ENCODE measurements around the gene NNMT.

Gene NNMT

DNA sequence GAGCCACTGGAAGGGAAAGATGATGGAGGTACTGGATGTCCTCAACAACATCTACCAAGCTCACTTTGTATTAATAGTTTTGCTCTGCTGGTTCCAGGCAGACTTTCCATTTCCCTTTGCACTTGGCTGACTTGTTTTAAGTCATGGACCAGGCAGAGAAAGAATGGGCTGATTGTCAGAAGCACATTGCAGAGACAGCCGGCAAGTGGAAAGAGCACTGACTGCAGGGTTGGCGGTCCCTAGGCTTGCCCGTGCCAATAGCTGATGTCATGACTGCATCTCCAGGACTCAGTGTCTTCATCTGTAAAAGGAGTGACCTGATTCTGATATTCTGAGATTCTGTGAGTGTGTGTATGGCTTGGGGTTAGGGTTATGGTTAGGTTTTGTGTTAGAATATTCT lies 20.9 kb upstream of the NNMT start:
- Histone ChIP-seq H3K9me3 (ENCODE audit: control insufficient read depth, insufficient read depth, low read length) (no peaks in the 10 kb centered on the region), H3K27ac (ENCODE audit: low read length) (no peak overlapping the region), H3K4me1 (ENCODE audit: control insufficient read depth, insufficient read depth, low read length) (no peaks in the 10 kb centered on the region), H3K4me3 (ENCODE audit: low read length) (no peak overlapping the region), H3K36me3 (ENCODE audit: control insufficient read depth, insufficient read depth, low read length) (no peaks in the 10 kb centered on the region), H3K27me3 (ENCODE audit: control insufficient read depth, insufficient read depth, low read length) (no peaks in the 10 kb centered on the region)
- DNase-seq (ENCODE audit: low read depth, low spot score), result no peak
- no CpG with 5 or more reads among the region's 3 CpGs for WGBS (ENCODE audit: insufficient coverage, insufficient read length)

DNA sequence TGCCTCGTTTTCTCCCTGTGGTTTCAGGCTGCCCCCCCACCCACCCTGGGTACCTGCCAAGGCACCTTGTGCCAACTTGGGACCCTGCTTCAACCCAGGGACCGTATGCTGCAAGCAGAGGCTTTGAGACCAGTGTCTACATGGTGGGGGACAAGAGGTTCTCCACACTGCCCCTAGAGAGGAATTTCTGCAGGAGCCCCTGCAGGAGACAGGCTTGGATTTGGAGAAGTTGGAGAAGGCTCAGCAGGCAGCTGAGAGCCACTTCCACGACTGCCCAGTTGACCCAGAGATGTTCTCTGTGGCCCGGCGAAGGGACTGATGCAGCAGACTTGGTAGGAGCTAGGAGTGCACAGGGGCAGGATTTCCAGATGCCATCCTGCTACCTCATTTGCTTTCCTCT lies 20.1 kb upstream of the NNMT start:
- Histone ChIP-seq H3K4me1 (ENCODE audit: control insufficient read depth, insufficient read depth, low read length) (peaks cover 2% of the 10 kb centered on the region; the same call in 1 of the 2 replicates), H3K27ac (ENCODE audit: low read length) (no peak overlapping the region), H3K27me3 (ENCODE audit: control insufficient read depth, insufficient read depth, low read length) (no peaks in the 10 kb centered on the region), H3K4me3 (ENCODE audit: low read length) (no peak overlapping the region), H3K9me3 (ENCODE audit: control insufficient read depth, insufficient read depth, low read length) (no peaks in the 10 kb centered on the region), H3K36me3 (ENCODE audit: control insufficient read depth, insufficient read depth, low read length) (no peaks in the 10 kb centered on the region)
- WGBS (ENCODE audit: insufficient coverage, insufficient read length), result no CpG with 5 or more reads among the region's 5 CpGs
- DNase-seq (ENCODE audit: low read depth, low spot score), result no peak

DNA sequence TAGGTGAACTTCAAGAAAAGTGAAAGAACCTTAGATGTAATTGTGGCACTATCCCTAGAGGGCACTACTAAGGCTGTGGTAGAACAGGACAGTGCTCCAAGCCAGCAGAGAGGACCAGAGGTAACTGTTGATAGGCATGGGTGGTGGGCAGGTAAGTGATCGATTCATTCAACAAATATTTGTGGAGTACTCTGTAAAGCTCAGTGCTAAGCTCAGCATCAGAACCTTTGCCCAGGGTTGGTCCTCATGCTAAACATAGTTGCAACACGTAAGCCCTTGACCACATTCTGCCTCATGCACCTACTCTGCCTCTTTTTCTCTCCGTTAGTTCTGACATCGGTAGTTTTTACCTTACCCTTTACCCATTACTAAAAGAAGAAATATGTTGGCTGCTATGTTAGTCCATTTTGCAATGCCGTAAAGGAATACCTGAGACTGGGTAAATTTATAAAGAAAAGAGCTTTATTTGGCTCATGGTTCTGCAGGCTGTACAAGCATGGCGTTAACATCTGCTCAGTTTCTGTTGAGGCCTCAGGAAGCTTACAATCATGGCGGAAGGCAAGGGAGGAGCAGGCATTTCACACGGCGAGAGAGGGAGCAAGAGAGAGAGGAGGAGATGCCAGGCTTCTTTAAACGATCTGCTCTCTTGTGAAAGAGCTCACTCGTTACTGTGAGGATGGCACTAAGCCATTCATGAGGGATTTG lies 18.4 kb upstream of the NNMT start:
- Histone ChIP-seq H3K27me3 (ENCODE audit: control insufficient read depth, insufficient read depth, low read length) (no peaks in the 10 kb centered on the region), H3K27ac (ENCODE audit: low read length) (no peak overlapping the region), H3K9me3 (ENCODE audit: control insufficient read depth, insufficient read depth, low read length) (no peaks in the 10 kb centered on the region), H3K36me3 (ENCODE audit: control insufficient read depth, insufficient read depth, low read length) (no peaks in the 10 kb centered on the region), H3K4me1 (ENCODE audit: control insufficient read depth, insufficient read depth, low read length) (peaks cover 3% of the 10 kb centered on the region; the same call in 1 of the 2 replicates), H3K4me3 (ENCODE audit: low read length) (no peak overlapping the region)
- DNase-seq (ENCODE audit: low read depth, low spot score), result no peak
- no CpG with 5 or more reads among the region's 11 CpGs for WGBS (ENCODE audit: insufficient coverage, insufficient read length)

DNA sequence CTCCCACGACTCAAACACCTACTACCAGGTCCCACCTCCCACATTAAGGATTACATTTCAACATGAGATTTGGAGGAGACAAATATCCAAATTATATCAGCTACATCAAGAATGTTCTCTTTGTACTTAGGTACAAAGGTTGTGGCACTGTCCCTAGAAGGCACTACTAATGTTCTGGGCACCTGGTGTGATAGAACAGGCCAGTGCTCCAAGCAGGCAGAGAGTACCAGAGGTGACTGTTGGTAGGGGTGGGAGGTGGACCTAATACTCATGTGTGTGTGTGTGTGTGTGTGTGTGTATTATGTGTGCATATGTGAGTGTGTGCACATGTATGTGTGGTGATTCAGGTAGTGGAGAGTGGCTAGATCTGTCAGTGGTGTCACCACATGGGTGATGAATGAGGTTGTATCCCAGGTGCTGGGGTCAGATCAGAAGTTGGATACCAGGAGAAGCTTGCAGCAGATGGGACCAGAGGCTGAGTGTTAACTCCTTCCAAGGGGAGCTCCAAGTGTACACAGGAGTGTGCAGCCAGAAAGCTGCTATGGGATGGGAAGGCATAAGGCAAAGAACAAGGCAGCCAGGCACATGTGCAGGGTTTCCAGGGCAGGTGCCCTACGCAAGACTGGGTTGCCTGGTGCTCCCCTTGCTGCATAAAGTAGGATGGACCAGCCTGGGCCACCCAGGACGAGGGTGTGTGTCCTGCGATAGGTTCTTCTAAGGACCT lies 17.7 kb upstream of the NNMT start:
- DNase-seq (ENCODE audit: low read depth, low spot score), result no peak
- no peak overlapping the region for H3K27ac ChIP-seq (ENCODE audit: low read length)
- no peaks in the 10 kb centered on the region for H3K9me3 ChIP-seq (ENCODE audit: control insufficient read depth, insufficient read depth, low read length)
- no CpG with 5 or more reads among the region's 4 CpGs for WGBS (ENCODE audit: insufficient coverage, insufficient read length)
- H3K4me3 ChIP-seq (ENCODE audit: low read length), result no peak overlapping the region
- H3K4me1 ChIP-seq (ENCODE audit: control insufficient read depth, insufficient read depth, low read length), result peaks cover 3% of the 10 kb centered on the region; the same call in 1 of the 2 replicates
- no peaks in the 10 kb centered on the region for H3K36me3 ChIP-seq (ENCODE audit: control insufficient read depth, insufficient read depth, low read length)
- no peaks in the 10 kb centered on the region for H3K27me3 ChIP-seq (ENCODE audit: control insufficient read depth, insufficient read depth, low read length)

DNA sequence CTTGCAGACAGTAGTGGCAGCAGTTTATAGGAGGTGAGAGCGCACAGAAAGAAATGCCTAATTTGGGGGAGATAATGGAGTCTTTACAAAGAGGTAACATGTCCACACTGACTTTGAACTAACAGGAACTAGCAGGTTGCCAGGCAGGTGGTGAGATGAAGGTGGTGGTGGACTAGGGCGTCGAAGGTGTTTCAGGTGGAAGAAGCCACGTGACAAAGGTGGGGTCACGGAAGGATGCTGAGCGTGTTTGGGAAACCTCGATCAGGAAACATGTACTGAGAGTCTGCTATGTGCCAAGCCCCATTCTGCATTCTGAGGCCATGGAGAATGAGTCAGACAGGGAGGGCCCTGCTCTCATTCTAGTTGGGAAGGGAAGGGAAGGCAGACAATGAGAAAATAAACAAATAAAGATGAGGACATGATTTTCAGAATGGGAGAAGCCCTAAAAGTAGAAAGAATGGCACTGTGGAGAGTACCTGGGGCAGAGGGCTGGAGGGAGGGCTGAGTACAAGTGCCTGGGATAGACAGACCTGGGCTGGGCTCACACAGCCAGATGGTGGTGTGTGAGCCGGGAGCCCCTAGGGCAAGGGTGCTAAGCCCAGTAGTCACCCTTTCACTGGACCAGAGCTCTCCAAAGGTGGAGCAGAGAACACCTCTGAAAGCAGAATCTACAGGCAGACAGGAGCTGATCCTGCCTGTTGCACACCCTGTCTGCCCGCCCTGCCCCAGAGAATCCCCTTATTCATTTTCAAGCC lies 16.2 kb upstream of the NNMT start:
- no CpG with 5 or more reads among the region's 9 CpGs for WGBS (ENCODE audit: insufficient coverage, insufficient read length)
- no peak overlapping the region for H3K27ac ChIP-seq (ENCODE audit: low read length)
- H3K27me3 ChIP-seq (ENCODE audit: control insufficient read depth, insufficient read depth, low read length), result no peaks in the 10 kb centered on the region
- H3K4me3 ChIP-seq (ENCODE audit: low read length), result no peak overlapping the region
- no peak for DNase-seq (ENCODE audit: low read depth, low spot score)
- no peaks in the 10 kb centered on the region for H3K36me3 ChIP-seq (ENCODE audit: control insufficient read depth, insufficient read depth, low read length)
- no peaks in the 10 kb centered on the region for H3K9me3 ChIP-seq (ENCODE audit: control insufficient read depth, insufficient read depth, low read length)
- H3K4me1 ChIP-seq (ENCODE audit: control insufficient read depth, insufficient read depth, low read length), result peaks cover 3% of the 10 kb centered on the region; the same call in 1 of the 2 replicates

DNA sequence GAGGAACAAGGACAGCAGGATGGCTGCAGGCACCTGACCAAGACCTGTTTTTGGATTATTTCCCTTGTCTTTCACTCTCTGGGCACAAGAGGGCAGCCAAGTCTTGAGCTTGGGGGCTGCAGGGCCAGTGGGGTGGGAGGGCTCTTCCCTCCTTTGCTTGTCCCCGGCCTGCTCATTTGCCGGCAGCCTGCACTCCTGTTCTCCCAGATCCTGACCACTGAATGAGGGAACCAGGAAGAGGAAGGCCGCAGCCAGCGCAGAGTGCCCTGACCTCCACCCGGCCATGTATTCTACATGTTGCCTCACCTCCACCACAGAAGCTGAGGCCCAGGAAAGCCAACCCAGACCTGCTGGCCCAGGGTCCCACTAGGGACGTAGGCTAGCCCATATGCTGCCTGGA lies 15.5 kb upstream of the NNMT start:
- Histone ChIP-seq H3K36me3 (ENCODE audit: control insufficient read depth, insufficient read depth, low read length) (no peaks in the 10 kb centered on the region), H3K4me3 (ENCODE audit: low read length) (no peak overlapping the region), H3K9me3 (ENCODE audit: control insufficient read depth, insufficient read depth, low read length) (no peaks in the 10 kb centered on the region), H3K27ac (ENCODE audit: low read length) (no peak overlapping the region), H3K4me1 (ENCODE audit: control insufficient read depth, insufficient read depth, low read length) (peaks cover 3% of the 10 kb centered on the region; the same call in 1 of the 2 replicates), H3K27me3 (ENCODE audit: control insufficient read depth, insufficient read depth, low read length) (no peaks in the 10 kb centered on the region)
- DNase-seq (ENCODE audit: low read depth, low spot score), result peak; percentile 72
- no CpG with 5 or more reads among the region's 6 CpGs for WGBS (ENCODE audit: insufficient coverage, insufficient read length)

DNA sequence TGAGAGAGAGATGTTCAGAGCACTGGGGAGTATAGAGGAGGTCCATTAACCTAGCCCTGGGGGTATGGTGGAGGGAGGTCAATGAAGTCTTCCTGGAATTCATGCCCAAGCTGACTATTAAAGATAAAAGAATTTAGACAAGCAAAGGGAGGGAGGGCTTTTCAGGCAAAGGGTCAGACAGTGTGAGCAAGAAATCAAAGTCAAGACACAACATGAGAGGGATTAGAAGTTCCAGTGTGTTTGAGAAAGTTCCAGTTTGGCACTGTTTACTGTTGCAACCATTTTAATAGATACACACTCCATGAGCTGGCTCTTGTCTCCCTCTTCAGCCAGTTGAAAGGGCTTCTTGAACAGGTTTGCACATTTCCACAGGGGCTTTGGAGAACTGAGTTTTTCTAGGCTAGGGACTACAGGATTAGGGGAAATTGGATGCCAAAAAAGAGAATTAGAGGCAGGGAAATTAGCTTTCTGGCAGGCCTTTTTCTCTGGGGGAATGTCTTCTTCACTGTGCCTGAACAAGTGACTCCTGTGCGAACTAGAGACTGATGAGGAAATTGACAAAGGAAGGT lies 14.7 kb upstream of the NNMT start:
- no CpG with 5 or more reads among the region's 1 CpG for WGBS (ENCODE audit: insufficient coverage, insufficient read length)
- Histone ChIP-seq H3K4me1 (ENCODE audit: control insufficient read depth, insufficient read depth, low read length) (peaks cover 3% of the 10 kb centered on the region; the same call in 1 of the 2 replicates), H3K9me3 (ENCODE audit: control insufficient read depth, insufficient read depth, low read length) (no peaks in the 10 kb centered on the region)

DNA sequence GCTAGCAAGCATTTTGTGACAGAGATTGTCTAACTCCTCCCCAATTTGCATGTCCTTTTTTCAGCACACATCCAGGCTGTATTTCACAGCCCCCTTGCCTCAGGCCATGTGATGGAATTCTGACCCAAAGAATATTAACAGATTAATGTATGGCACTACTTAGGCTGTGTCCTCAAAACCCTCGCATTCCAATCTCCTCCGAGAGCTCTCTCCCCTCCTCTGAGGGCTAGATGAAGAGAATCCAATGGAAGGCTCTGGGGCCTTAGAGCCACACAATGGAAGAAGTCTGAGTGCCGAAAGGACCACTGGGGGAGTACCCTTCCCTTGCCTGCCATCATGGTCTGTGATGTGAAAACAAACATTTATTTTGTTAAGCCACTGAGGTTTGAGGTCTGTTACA lies 13.7 kb upstream of the NNMT start:
- no peaks in the 10 kb centered on the region for H3K9me3 ChIP-seq (ENCODE audit: control insufficient read depth, insufficient read depth, low read length)
- H3K27me3 ChIP-seq (ENCODE audit: control insufficient read depth, insufficient read depth, low read length), result no peaks in the 10 kb centered on the region
- no peak overlapping the region for H3K27ac ChIP-seq (ENCODE audit: low read length)
- no peak overlapping the region for H3K4me3 ChIP-seq (ENCODE audit: low read length)
- WGBS (ENCODE audit: insufficient coverage, insufficient read length), result no CpG with 5 or more reads among the region's 3 CpGs
- DNase-seq (ENCODE audit: low read depth, low spot score), result no peak
- no peaks in the 10 kb centered on the region for H3K36me3 ChIP-seq (ENCODE audit: control insufficient read depth, insufficient read depth, low read length)
- peaks cover 3% of the 10 kb centered on the region; the same call in 1 of the 2 replicates for H3K4me1 ChIP-seq (ENCODE audit: control insufficient read depth, insufficient read depth, low read length)

More for the DNA sequence above, 14.7 kb upstream of the NNMT start:
- H3K4me3 ChIP-seq (ENCODE audit: low read length), result no peak overlapping the region
- no peak for DNase-seq (ENCODE audit: low read depth, low spot score)
- H3K27ac ChIP-seq (ENCODE audit: low read length), result no peak overlapping the region
- no peaks in the 10 kb centered on the region for H3K27me3 ChIP-seq (ENCODE audit: control insufficient read depth, insufficient read depth, low read length)
- no peaks in the 10 kb centered on the region for H3K36me3 ChIP-seq (ENCODE audit: control insufficient read depth, insufficient read depth, low read length)

DNA sequence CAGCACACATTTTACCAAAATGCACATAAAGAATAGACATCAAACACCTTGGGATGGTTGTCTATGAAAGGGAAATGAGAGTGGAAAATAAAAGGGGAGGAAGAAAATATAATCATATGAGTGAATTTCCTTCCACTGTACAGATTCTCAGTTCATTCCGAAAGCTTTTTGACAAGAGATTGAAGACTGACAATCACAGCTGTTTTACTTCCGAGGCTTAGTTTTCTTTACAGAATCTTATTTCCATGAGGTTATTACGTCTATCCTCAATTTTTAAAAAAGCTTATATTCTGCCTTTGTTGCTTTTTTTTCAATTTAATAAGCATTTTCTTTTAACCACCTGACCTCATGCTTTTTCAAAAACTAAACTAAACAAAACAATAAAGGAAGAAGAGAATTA lies 12.8 kb upstream of the NNMT start:
- no peak overlapping the region for H3K4me3 ChIP-seq (ENCODE audit: low read length)
- DNase-seq (ENCODE audit: low read depth, low spot score), result no peak
- no peaks in the 10 kb centered on the region for H3K36me3 ChIP-seq (ENCODE audit: control insufficient read depth, insufficient read depth, low read length)
- H3K4me1 ChIP-seq (ENCODE audit: control insufficient read depth, insufficient read depth, low read length), result peaks cover 3% of the 10 kb centered on the region; the same call in 1 of the 2 replicates
- H3K27ac ChIP-seq (ENCODE audit: low read length), result no peak overlapping the region
- no peaks in the 10 kb centered on the region for H3K9me3 ChIP-seq (ENCODE audit: control insufficient read depth, insufficient read depth, low read length)
- WGBS (ENCODE audit: insufficient coverage, insufficient read length), result no CpG with 5 or more reads among the region's 3 CpGs
- no peaks in the 10 kb centered on the region for H3K27me3 ChIP-seq (ENCODE audit: control insufficient read depth, insufficient read depth, low read length)

DNA sequence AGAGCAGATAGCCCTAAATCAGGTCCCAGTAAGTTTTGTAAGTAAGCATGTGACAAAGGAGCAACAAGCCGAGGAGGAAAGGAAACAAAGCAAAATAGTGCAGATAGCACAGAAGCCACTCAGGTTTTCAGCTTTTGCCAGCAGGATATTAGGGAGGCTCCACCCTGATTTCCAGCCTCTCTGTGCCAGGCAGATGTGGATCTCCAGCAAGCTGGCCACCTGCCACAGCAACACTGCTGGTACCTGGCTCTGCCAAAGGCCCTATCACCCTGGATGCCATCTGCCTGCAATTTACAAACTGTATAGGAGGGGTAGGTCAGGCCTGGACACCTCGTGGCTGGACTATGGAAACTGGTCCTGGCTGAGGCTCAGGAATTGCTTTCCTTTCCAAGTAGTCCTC lies 12.2 kb upstream of the NNMT start:
- Histone ChIP-seq H3K9me3 (ENCODE audit: control insufficient read depth, insufficient read depth, low read length) (no peaks in the 10 kb centered on the region), H3K27ac (ENCODE audit: low read length) (no peak overlapping the region), H3K27me3 (ENCODE audit: control insufficient read depth, insufficient read depth, low read length) (no peaks in the 10 kb centered on the region), H3K36me3 (ENCODE audit: control insufficient read depth, insufficient read depth, low read length) (no peaks in the 10 kb centered on the region), H3K4me1 (ENCODE audit: control insufficient read depth, insufficient read depth, low read length) (peaks cover 3% of the 10 kb centered on the region; the same call in 1 of the 2 replicates), H3K4me3 (ENCODE audit: low read length) (no peak overlapping the region)
- DNase-seq (ENCODE audit: low read depth, low spot score), result no peak
- no CpG with 5 or more reads among the region's 2 CpGs for WGBS (ENCODE audit: insufficient coverage, insufficient read length)

Data from iPS DF 6.9 (cell line).